WTC11 (cell line): Measurements from ENCODE around the gene LRRTM1. TPM values are rescaled to one million over a fixed set of nuclear protein-coding genes. Genes with fewer than 3 reads are reported as not detected.

Experiments
- ATAC-seq: fragments of 200-7000 bp; cut with Tn5 transposase; 2 replicates; pipeline ENCODE4 v1.10.0; 2021; ENCODE audit warnings: mild to moderate bottlenecking, moderate library complexity
- CTCF ChIA-PET: fragments of 300-600 bp; sonication (Branson Sonifier 250); formaldehyde crosslinking; loops from one replicate; lab custom pipeline; 2021; ENCODE audit warnings: antibody characterized with exemption; lab: Charles Lee
- POLR2A ChIA-PET: fragments of 350-600 bp; sonication (Branson Sonifier 250); formaldehyde crosslinking; loops from one replicate; lab custom pipeline; 2021; ENCODE audit warnings: antibody characterized with exemption; lab: Charles Lee
- DNase-seq: peaks from one replicate; pipeline ENCODE4 v3.0.0; 2021; ENCODE audit warnings: low spot score
- H3K27ac Mint-ChIP-seq: 2 replicates; pipeline ENCODE4 v1.8.0; 2021; ENCODE audit warnings: mixed read lengths
- H3K27me3 Mint-ChIP-seq: 2 replicates; pipeline ENCODE4 v1.8.0; 2021; ENCODE audit warnings: low read depth, mild to moderate bottlenecking, moderate library complexity, mixed read lengths
- H3K36me3 Mint-ChIP-seq: 2 replicates; pipeline ENCODE4 v1.8.0; 2021; ENCODE audit warnings: mixed read lengths
- H3K4me1 Mint-ChIP-seq: 2 replicates; pipeline ENCODE4 v1.8.0; 2022; ENCODE audit warnings: mixed read lengths
- H3K4me3 Mint-ChIP-seq: 2 replicates; pipeline ENCODE4 v1.8.0; 2021; ENCODE audit warnings: mild to moderate bottlenecking, moderate library complexity, mixed read lengths
- H3K9me3 Mint-ChIP-seq: 2 replicates; pipeline ENCODE4 v1.8.0; 2021; ENCODE audit warnings: mixed read lengths
- AFF4 ChIP-seq: sonication (generic); formaldehyde crosslinking; IDR thresholded peaks from 2 replicates; pipeline ENCODE4 v1.8.1; 2023; ENCODE audit warnings: mild to moderate bottlenecking, missing genetic modification reagents, borderline replicate concordance
- CREM ChIP-seq: sonication (generic); formaldehyde crosslinking; IDR thresholded peaks from 2 replicates; pipeline ENCODE4 v1.8.1; 2022; ENCODE audit warnings: mild to moderate bottlenecking, missing genetic modification reagents, moderate library complexity
- FOXK1 ChIP-seq: sonication (generic); formaldehyde crosslinking; IDR thresholded peaks from 2 replicates; pipeline ENCODE4 v1.8.0; 2022; ENCODE audit warnings: mild to moderate bottlenecking, moderate library complexity, missing genetic modification reagents
- FOXP1 ChIP-seq: sonication (generic); formaldehyde crosslinking; IDR thresholded peaks from 2 replicates; pipeline ENCODE4 v1.8.0; 2022; ENCODE audit warnings: missing genetic modification reagents, mild to moderate bottlenecking, moderate library complexity, borderline replicate concordance
- GABPB1 ChIP-seq: sonication (generic); formaldehyde crosslinking; IDR thresholded peaks from 2 replicates; pipeline ENCODE4 v1.8.1; 2023; ENCODE audit warnings: mild to moderate bottlenecking, missing genetic modification reagents
- HMGA2 ChIP-seq: fragments of 250-450 bp; sonication (Bioruptor Pico); IDR thresholded peaks from 2 replicates; pipeline ENCODE4 v1.4.0; 2021; ENCODE audit warnings: mild to moderate bottlenecking, moderate library complexity
- JUN ChIP-seq: sonication (generic); formaldehyde crosslinking; IDR thresholded peaks from 2 replicates; pipeline ENCODE4 v1.8.0; 2023; ENCODE audit warnings: mild to moderate bottlenecking, missing genetic modification reagents
- NFE2L1 ChIP-seq: sonication (generic); formaldehyde crosslinking; IDR thresholded peaks from 2 replicates; pipeline ENCODE4 v1.8.1; 2023; ENCODE audit warnings: missing genetic modification reagents
- NR2C2 ChIP-seq: sonication (generic); formaldehyde crosslinking; IDR thresholded peaks from 2 replicates; pipeline ENCODE4 v1.8.0; 2022; ENCODE audit warnings: mild to moderate bottlenecking, missing genetic modification reagents
- SOX15 ChIP-seq: fragments of 250-450 bp; sonication (Bioruptor Pico); IDR thresholded peaks from 2 replicates; pipeline ENCODE4 v1.9.0; 2021; ENCODE audit warnings: mild to moderate bottlenecking
- STAT6 ChIP-seq: sonication (generic); formaldehyde crosslinking; conservative IDR thresholded peaks from 2 replicates; pipeline ENCODE4 v1.8.1; 2023; ENCODE audit warnings: mild to moderate bottlenecking, low read depth, missing genetic modification reagents, moderate library complexity
- TP53 ChIP-seq: sonication (generic); formaldehyde crosslinking; IDR thresholded peaks from 2 replicates; pipeline ENCODE4 v1.8.1; 2023; ENCODE audit warnings: mild to moderate bottlenecking, missing genetic modification reagents
- ZNF138 ChIP-seq: sonication (generic); formaldehyde crosslinking; conservative IDR thresholded peaks from 2 replicates; pipeline ENCODE4 v1.8.1; 2022; ENCODE audit warnings: mild to moderate bottlenecking, moderate library complexity, missing genetic modification reagents
- ZNF423 ChIP-seq: fragments of 250-450 bp; sonication (Bioruptor Pico); IDR thresholded peaks from 2 replicates; pipeline ENCODE4 v2.1.2; 2022; ENCODE audit warnings: mild to moderate bottlenecking, moderate library complexity
- total RNA-seq: library from RNA; stranded (reverse); gene quantifications from 3 replicates; pipeline ENCODE4 v1.2.3, GENCODE V29; 2021
- TF ChIP-seq, protein P1 (sequence below): sonication (generic); formaldehyde crosslinking; IDR thresholded peaks from 2 replicates; pipeline ENCODE4 v1.8.0; 2022; ENCODE audit warnings: mild to moderate bottlenecking, missing genetic modification reagents
- TF ChIP-seq, protein P2 (sequence below): fragments of 250-450 bp; sonication (Bioruptor Pico); IDR thresholded peaks from 2 replicates; pipeline ENCODE4 v1.9.0; 2021; ENCODE audit warnings: mild to moderate bottlenecking, borderline replicate concordance
- TF ChIP-seq, protein P3 (sequence below): fragments of 250-450 bp; sonication (Bioruptor Pico); IDR thresholded peaks from 2 replicates; pipeline ENCODE4 v1.9.0; 2021; ENCODE audit warnings: mild to moderate bottlenecking
- TF ChIP-seq, protein P4 (sequence below): sonication (generic); formaldehyde crosslinking; IDR thresholded peaks from 2 replicates; pipeline ENCODE4 v1.8.1; 2022; ENCODE audit warnings: mild to moderate bottlenecking, missing genetic modification reagents, moderate library complexity, borderline replicate concordance
- TF ChIP-seq, protein P5 (sequence below): sonication (generic); formaldehyde crosslinking; IDR thresholded peaks from 2 replicates; pipeline ENCODE4 v1.8.0; 2022; ENCODE audit warnings: mild to moderate bottlenecking, missing genetic modification reagents

The LRRTM1 gene
- total RNA-seq, 1 experiment from 2014 or later = 1.2 TPM

- H3K4me1 Mint-ChIP-seq = no peaks in the 10 kb centered on the region
- no peak for DNase-seq
- H3K27ac Mint-ChIP-seq = no peak overlapping the region
- ChIA-PET POLR2A (no interaction called here), CTCF (no interaction called here)
- H3K36me3 Mint-ChIP-seq = peaks cover 12% of the 10 kb centered on the region
- no peak overlapping the region for H3K4me3 Mint-ChIP-seq
- H3K9me3 Mint-ChIP-seq = peaks cover 20% of the 10 kb centered on the region
- H3K27me3 Mint-ChIP-seq = no peaks in the 10 kb centered on the region
- TF ChIP-seq, protein P1, sequence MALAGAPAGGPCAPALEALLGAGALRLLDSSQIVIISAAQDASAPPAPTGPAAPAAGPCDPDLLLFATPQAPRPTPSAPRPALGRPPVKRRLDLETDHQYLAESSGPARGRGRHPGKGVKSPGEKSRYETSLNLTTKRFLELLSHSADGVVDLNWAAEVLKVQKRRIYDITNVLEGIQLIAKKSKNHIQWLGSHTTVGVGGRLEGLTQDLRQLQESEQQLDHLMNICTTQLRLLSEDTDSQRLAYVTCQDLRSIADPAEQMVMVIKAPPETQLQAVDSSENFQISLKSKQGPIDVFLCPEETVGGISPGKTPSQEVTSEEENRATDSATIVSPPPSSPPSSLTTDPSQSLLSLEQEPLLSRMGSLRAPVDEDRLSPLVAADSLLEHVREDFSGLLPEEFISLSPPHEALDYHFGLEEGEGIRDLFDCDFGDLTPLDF (CRISPR knock-in tag) = no peak
- TF ChIP-seq SOX15 (CRISPR knock-in tag) (no peak), FOXK1 (CRISPR knock-in tag) (no peak)
- no peak for ATAC-seq
Measured at GRCh38 chr2:80280598-80280997, 24.0 kb downstream of the LRRTM1 start.

GRCh38 chr2:80269806-80270205 is 34.7 kb downstream of the LRRTM1 start:
- Mint-ChIP-seq H3K4me3 (no peak overlapping the region), H3K9me3 (peaks cover 7% of the 10 kb centered on the region), H3K36me3 (no peaks in the 10 kb centered on the region), H3K4me1 (no peaks in the 10 kb centered on the region), H3K27me3 (no peaks in the 10 kb centered on the region), H3K27ac (no peak overlapping the region)
- ATAC-seq = no peak
- POLR2A ChIA-PET = no interaction called here
- no peak for DNase-seq
- CTCF ChIA-PET = no interaction called here
- no peak for TF ChIP-seq TP53 (CRISPR knock-in tag)
- TF ChIP-seq ZNF138 = no peak
- no peak for TF ChIP-seq STAT6
- TF ChIP-seq, protein P2, sequence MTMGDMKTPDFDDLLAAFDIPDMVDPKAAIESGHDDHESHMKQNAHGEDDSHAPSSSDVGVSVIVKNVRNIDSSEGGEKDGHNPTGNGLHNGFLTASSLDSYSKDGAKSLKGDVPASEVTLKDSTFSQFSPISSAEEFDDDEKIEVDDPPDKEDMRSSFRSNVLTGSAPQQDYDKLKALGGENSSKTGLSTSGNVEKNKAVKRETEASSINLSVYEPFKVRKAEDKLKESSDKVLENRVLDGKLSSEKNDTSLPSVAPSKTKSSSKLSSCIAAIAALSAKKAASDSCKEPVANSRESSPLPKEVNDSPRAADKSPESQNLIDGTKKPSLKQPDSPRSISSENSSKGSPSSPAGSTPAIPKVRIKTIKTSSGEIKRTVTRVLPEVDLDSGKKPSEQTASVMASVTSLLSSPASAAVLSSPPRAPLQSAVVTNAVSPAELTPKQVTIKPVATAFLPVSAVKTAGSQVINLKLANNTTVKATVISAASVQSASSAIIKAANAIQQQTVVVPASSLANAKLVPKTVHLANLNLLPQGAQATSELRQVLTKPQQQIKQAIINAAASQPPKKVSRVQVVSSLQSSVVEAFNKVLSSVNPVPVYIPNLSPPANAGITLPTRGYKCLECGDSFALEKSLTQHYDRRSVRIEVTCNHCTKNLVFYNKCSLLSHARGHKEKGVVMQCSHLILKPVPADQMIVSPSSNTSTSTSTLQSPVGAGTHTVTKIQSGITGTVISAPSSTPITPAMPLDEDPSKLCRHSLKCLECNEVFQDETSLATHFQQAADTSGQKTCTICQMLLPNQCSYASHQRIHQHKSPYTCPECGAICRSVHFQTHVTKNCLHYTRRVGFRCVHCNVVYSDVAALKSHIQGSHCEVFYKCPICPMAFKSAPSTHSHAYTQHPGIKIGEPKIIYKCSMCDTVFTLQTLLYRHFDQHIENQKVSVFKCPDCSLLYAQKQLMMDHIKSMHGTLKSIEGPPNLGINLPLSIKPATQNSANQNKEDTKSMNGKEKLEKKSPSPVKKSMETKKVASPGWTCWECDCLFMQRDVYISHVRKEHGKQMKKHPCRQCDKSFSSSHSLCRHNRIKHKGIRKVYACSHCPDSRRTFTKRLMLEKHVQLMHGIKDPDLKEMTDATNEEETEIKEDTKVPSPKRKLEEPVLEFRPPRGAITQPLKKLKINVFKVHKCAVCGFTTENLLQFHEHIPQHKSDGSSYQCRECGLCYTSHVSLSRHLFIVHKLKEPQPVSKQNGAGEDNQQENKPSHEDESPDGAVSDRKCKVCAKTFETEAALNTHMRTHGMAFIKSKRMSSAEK = no peak
- no peak for TF ChIP-seq CREM (CRISPR knock-in tag)
- TF ChIP-seq FOXP1 (CRISPR knock-in tag) = no peak
- no peak for TF ChIP-seq HMGA2 (CRISPR knock-in tag)
- no peak for TF ChIP-seq NR2C2
- TF ChIP-seq ZNF423 (CRISPR knock-in tag) = no peak
- TF ChIP-seq AFF4 (CRISPR knock-in tag) = no peak
- TF ChIP-seq, protein P3, sequence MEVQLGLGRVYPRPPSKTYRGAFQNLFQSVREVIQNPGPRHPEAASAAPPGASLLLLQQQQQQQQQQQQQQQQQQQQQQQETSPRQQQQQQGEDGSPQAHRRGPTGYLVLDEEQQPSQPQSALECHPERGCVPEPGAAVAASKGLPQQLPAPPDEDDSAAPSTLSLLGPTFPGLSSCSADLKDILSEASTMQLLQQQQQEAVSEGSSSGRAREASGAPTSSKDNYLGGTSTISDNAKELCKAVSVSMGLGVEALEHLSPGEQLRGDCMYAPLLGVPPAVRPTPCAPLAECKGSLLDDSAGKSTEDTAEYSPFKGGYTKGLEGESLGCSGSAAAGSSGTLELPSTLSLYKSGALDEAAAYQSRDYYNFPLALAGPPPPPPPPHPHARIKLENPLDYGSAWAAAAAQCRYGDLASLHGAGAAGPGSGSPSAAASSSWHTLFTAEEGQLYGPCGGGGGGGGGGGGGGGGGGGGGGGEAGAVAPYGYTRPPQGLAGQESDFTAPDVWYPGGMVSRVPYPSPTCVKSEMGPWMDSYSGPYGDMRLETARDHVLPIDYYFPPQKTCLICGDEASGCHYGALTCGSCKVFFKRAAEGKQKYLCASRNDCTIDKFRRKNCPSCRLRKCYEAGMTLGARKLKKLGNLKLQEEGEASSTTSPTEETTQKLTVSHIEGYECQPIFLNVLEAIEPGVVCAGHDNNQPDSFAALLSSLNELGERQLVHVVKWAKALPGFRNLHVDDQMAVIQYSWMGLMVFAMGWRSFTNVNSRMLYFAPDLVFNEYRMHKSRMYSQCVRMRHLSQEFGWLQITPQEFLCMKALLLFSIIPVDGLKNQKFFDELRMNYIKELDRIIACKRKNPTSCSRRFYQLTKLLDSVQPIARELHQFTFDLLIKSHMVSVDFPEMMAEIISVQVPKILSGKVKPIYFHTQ = no peak
- TF ChIP-seq, protein P4, sequence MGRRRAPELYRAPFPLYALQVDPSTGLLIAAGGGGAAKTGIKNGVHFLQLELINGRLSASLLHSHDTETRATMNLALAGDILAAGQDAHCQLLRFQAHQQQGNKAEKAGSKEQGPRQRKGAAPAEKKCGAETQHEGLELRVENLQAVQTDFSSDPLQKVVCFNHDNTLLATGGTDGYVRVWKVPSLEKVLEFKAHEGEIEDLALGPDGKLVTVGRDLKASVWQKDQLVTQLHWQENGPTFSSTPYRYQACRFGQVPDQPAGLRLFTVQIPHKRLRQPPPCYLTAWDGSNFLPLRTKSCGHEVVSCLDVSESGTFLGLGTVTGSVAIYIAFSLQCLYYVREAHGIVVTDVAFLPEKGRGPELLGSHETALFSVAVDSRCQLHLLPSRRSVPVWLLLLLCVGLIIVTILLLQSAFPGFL = no peak
- no peak for TF ChIP-seq GABPB1
- TF ChIP-seq NFE2L1 = no peak
- TF ChIP-seq, protein P5, sequence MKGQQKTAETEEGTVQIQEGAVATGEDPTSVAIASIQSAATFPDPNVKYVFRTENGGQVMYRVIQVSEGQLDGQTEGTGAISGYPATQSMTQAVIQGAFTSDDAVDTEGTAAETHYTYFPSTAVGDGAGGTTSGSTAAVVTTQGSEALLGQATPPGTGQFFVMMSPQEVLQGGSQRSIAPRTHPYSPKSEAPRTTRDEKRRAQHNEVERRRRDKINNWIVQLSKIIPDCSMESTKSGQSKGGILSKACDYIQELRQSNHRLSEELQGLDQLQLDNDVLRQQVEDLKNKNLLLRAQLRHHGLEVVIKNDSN (CRISPR knock-in tag) = no peak
- TF ChIP-seq JUN = no peak
